Measurements from ENCODE around the gene PTOV1.
A peak's percentile ranks its signal among the peaks of the same experiment; 100 is the strongest.

Gene PTOV1

GRCh38 chr19:49811328-49811727 is 39.6 kb upstream of the PTOV1 start:
- Histone ChIP-seq H3K4me1 (ENCODE audit: insufficient read depth, insufficient read length) (peaks cover 7% of the 10 kb centered on the region), H3K36me3 (ENCODE audit: insufficient read depth, insufficient read length, low read length) (peaks cover 29% of the 10 kb centered on the region), H3K9ac (ENCODE audit: insufficient read length, low read depth) (no peak overlapping the region), H3K9me3 (ENCODE audit: insufficient read depth, low read length) (no peaks in the 10 kb centered on the region), H3K27me3 (ENCODE audit: insufficient read depth, insufficient read length) (no peaks in the 10 kb centered on the region), H3K4me3 (ENCODE audit: insufficient read length, low read depth) (no peak overlapping the region)
- no peak for DNase-seq (ENCODE audit: low read depth, low spot score)
- no peak for TF ChIP-seq SUZ12 (IDR thresholded peaks at IDR 0.05; ENCODE audit: extremely low read depth, insufficient read depth, insufficient read length)
- TF ChIP-seq ZNF274 (IDR thresholded peaks at IDR 0.05; ENCODE audit: low read depth, low read length), result no peak
- no peak for TF ChIP-seq YY1 (IDR thresholded peaks at IDR 0.05; ENCODE audit: insufficient read depth, insufficient read length)

- Histone ChIP-seq H3K4me3 (ENCODE audit: insufficient read length, low read depth) (peak overlapping the region; percentile 71), H3K27me3 (ENCODE audit: insufficient read depth, insufficient read length) (no peaks in the 10 kb centered on the region), H3K4me1 (ENCODE audit: insufficient read depth, insufficient read length) (peaks cover 7% of the 10 kb centered on the region), H3K36me3 (ENCODE audit: insufficient read depth, insufficient read length, low read length) (peaks cover 23% of the 10 kb centered on the region), H3K9me3 (ENCODE audit: insufficient read depth, low read length) (no peaks in the 10 kb centered on the region), H3K9ac (ENCODE audit: insufficient read length, low read depth) (peak overlapping the region; percentile 81)
- TF ChIP-seq ZNF274 (IDR thresholded peaks at IDR 0.05; ENCODE audit: low read depth, low read length) (no peak), YY1 (IDR thresholded peaks at IDR 0.05; ENCODE audit: insufficient read depth, insufficient read length) (no peak), SUZ12 (IDR thresholded peaks at IDR 0.05; ENCODE audit: extremely low read depth, insufficient read depth, insufficient read length) (no peak)
- DNase-seq (ENCODE audit: low read depth, low spot score), result no peak
These were observed 38.4 kb upstream of the PTOV1 start for GRCh38 chr19:49812452-49812996.

- peak within 1 kb of the TSS; percentile 71 for H3K4me3 ChIP-seq (ENCODE audit: insufficient read length, low read depth)
- H3K27me3 ChIP-seq (ENCODE audit: insufficient read depth, insufficient read length), result no peaks in the 10 kb centered on the region
- H3K4me1 ChIP-seq (ENCODE audit: insufficient read depth, insufficient read length), result peaks cover 7% of the 10 kb centered on the region
- peaks cover 16% of the 10 kb centered on the region for H3K36me3 ChIP-seq (ENCODE audit: insufficient read depth, insufficient read length, low read length)
- DNase-seq (ENCODE audit: low read depth, low spot score), result peak; percentile 94
- peak within 1 kb of the TSS; percentile 81 for H3K9ac ChIP-seq (ENCODE audit: insufficient read length, low read depth)
- H3K9me3 ChIP-seq (ENCODE audit: insufficient read depth, low read length), result no peaks in the 10 kb centered on the region
- TF ChIP-seq YY1 (IDR thresholded peaks at IDR 0.05; ENCODE audit: insufficient read depth, insufficient read length) (peak; percentile 98), SUZ12 (IDR thresholded peaks at IDR 0.05; ENCODE audit: extremely low read depth, insufficient read depth, insufficient read length) (no peak), ZNF274 (IDR thresholded peaks at IDR 0.05; ENCODE audit: low read depth, low read length) (no peak)
These were observed 37.7 kb upstream of the PTOV1 start, which contains the start of gene FUZ for GRCh38 chr19:49812997-49813861. Gene FUZ, minus strand, starts transcription at chr19:49813292. Its CDS starts 186 bp downstream, at chr19:49813106.

- no peak overlapping the region for H3K9ac ChIP-seq (ENCODE audit: insufficient read length, low read depth)
These were observed 36.9 kb upstream of the PTOV1 start for GRCh38 chr19:49814010-49814409.

GRCh38 chr19:49816590-49816989 is 34.4 kb upstream of the PTOV1 start:
- H3K9me3 ChIP-seq (ENCODE audit: insufficient read depth, low read length), result no peaks in the 10 kb centered on the region
- no peaks in the 10 kb centered on the region for H3K27me3 ChIP-seq (ENCODE audit: insufficient read depth, insufficient read length)
- no peak overlapping the region for H3K4me3 ChIP-seq (ENCODE audit: insufficient read length, low read depth)
- DNase-seq (ENCODE audit: low read depth, low spot score), result no peak
- H3K36me3 ChIP-seq (ENCODE audit: insufficient read depth, insufficient read length, low read length), result peaks cover 7% of the 10 kb centered on the region
- no peak for TF ChIP-seq YY1 (IDR thresholded peaks at IDR 0.05; ENCODE audit: insufficient read depth, insufficient read length)
- no peak for TF ChIP-seq ZNF274 (IDR thresholded peaks at IDR 0.05; ENCODE audit: low read depth, low read length)
- TF ChIP-seq SUZ12 (IDR thresholded peaks at IDR 0.05; ENCODE audit: extremely low read depth, insufficient read depth, insufficient read length), result no peak
- H3K9ac ChIP-seq (ENCODE audit: insufficient read length, low read depth), result no peak overlapping the region
- H3K4me1 ChIP-seq (ENCODE audit: insufficient read depth, insufficient read length), result no peaks in the 10 kb centered on the region

More at GRCh38 chr19:49814010-49814409, 36.9 kb upstream of the PTOV1 start:
- Histone ChIP-seq H3K27me3 (ENCODE audit: insufficient read depth, insufficient read length) (no peaks in the 10 kb centered on the region), H3K9me3 (ENCODE audit: insufficient read depth, low read length) (no peaks in the 10 kb centered on the region), H3K4me3 (ENCODE audit: insufficient read length, low read depth) (no peak overlapping the region), H3K4me1 (ENCODE audit: insufficient read depth, insufficient read length) (peaks cover 7% of the 10 kb centered on the region), H3K36me3 (ENCODE audit: insufficient read depth, insufficient read length, low read length) (peaks cover 11% of the 10 kb centered on the region)
- no peak for DNase-seq (ENCODE audit: low read depth, low spot score)
- TF ChIP-seq YY1 (IDR thresholded peaks at IDR 0.05; ENCODE audit: insufficient read depth, insufficient read length) (no peak), SUZ12 (IDR thresholded peaks at IDR 0.05; ENCODE audit: extremely low read depth, insufficient read depth, insufficient read length) (no peak), ZNF274 (IDR thresholded peaks at IDR 0.05; ENCODE audit: low read depth, low read length) (no peak)

- peak within 1 kb of the TSS; percentile 93 for H3K4me3 ChIP-seq (ENCODE audit: insufficient read length, low read depth)
- TF ChIP-seq SUZ12 (IDR thresholded peaks at IDR 0.05; ENCODE audit: extremely low read depth, insufficient read depth, insufficient read length), result no peak
- peak; percentile 97 for TF ChIP-seq YY1 (IDR thresholded peaks at IDR 0.05; ENCODE audit: insufficient read depth, insufficient read length)
These were observed 32.9 kb upstream of the PTOV1 start, which contains the start of gene MED25 for GRCh38 chr19:49817964-49818648. Gene MED25, plus strand, starts transcription at chr19:49818289. Its CDS starts 53 bp downstream, at chr19:49818342.

More at GRCh38 chr19:49817964-49818648, 32.9 kb upstream of the PTOV1 start, which contains the start of gene MED25:
- H3K36me3 ChIP-seq (ENCODE audit: insufficient read depth, insufficient read length, low read length), result peaks cover 11% of the 10 kb centered on the region
- no peaks in the 10 kb centered on the region for H3K27me3 ChIP-seq (ENCODE audit: insufficient read depth, insufficient read length)
- no peaks in the 10 kb centered on the region for H3K4me1 ChIP-seq (ENCODE audit: insufficient read depth, insufficient read length)
- no peaks in the 10 kb centered on the region for H3K9me3 ChIP-seq (ENCODE audit: insufficient read depth, low read length)
- peak within 1 kb of the TSS; percentile 95 for H3K9ac ChIP-seq (ENCODE audit: insufficient read length, low read depth)
- DNase-seq (ENCODE audit: low read depth, low spot score), result peak; percentile 60

Data from NT2/D1 (cell line).